GM12878 (cell line): ENCODE measurements around the gene SLC30A4. TPM values are rescaled to one million over a fixed set of nuclear protein-coding genes. Genes with fewer than 3 reads are reported as not detected.

ENCODE experiments used
- ATAC-seq: fragments of 200-7000 bp; cut with Tn5 transposase; 3 replicates; pipeline ENCODE4 v1.9.1; 2020; ENCODE audit warnings: mild to moderate bottlenecking, moderate library complexity
- BruUV-seq: library from RNA; stranded (reverse); fragments of 400-500 nt; replicated peaks from 2 replicates; lab custom pipeline; 2021; lab: Mats Ljungman, UMichigan
- CTCF ChIA-PET: fragments of 300-600 bp; sonication (Branson Sonifier 250); formaldehyde crosslinking; extraction: SDS; loops from one replicate; lab custom pipeline; 2021; ENCODE audit warnings: inconsistent platforms; lab: Yijun Ruan, JAX
- POLR2A ChIA-PET: fragments of 350-600 bp; formaldehyde crosslinking; extraction: SDS; loops from one replicate; lab custom pipeline; 2021; ENCODE audit warnings: inconsistent platforms; lab: Charles Lee
- RAD21 ChIA-PET: fragments of 300-600 bp; sonication (Branson Sonifier 250); formaldehyde crosslinking; loops from one replicate; lab custom pipeline; 2023; ENCODE audit warnings: antibody characterized with exemption; ENCODE audit not compliant: unreplicated experiment; lab: Charles Lee
- SMC1A ChIA-PET: fragments of 300-600 bp; sonication (Branson Sonifier 250); formaldehyde crosslinking; loops from one replicate; lab custom pipeline; 2023; ENCODE audit not compliant: unreplicated experiment, uncharacterized antibody; lab: Charles Lee
- DNase-seq: peaks from one replicate; pipeline ENCODE4 v3.0.0-alpha.2; 2011; ENCODE audit warnings: low read depth, low spot score
- FAIRE-seq: peaks from 3 replicates; lab custom pipeline; 2011; peaks lifted over from hg19 to GRCh38; lab: Jason Lieb, UNC
- H2AFZ ChIP-seq: 2 replicates; pipeline ENCODE4 v1.6.0; 2011; ENCODE audit warnings: low read depth, low read length, control low read depth; ENCODE audit not compliant: control insufficient read depth
- H3K27ac ChIP-seq: 2 replicates; pipeline ENCODE4 v1.5.1; 2011; ENCODE audit warnings: control low read depth; ENCODE audit not compliant: control insufficient read depth, insufficient read depth
- H3K27me3 ChIP-seq, 2 experiments: replicated peaks in 1 of 2; 2 replicates each; pipeline versions ENCODE4 v1.6.0 to v1.6.1; 2011; ENCODE audit warnings: low read length in 1 of 2; ENCODE audit not compliant: control insufficient read depth in 2 of 2, insufficient read depth in 2 of 2
- H3K36me3 ChIP-seq, 2 experiments: 2 replicates each; pipeline ENCODE4 v1.5.1; 2011; ENCODE audit warnings: low read length in 1 of 2; ENCODE audit not compliant: control insufficient read depth in 2 of 2, insufficient read depth in 2 of 2
- H3K4me1 ChIP-seq: 2 replicates; pipeline ENCODE4 v1.6.1; 2011; ENCODE audit warnings: mild to moderate bottlenecking, low read length, moderate library complexity, mixed read lengths; ENCODE audit not compliant: control insufficient read depth, insufficient read depth
- H3K4me2 ChIP-seq: 2 replicates; pipeline ENCODE4 v1.6.0; 2011; ENCODE audit warnings: control low read depth; ENCODE audit not compliant: control insufficient read depth, insufficient read depth
- H3K4me3 ChIP-seq: fragments of 200-600 bp; sonication (generic); 2 replicates; pipeline ENCODE4 v1.5.1; 2016
- H3K79me2 ChIP-seq: 2 replicates; pipeline ENCODE4 v1.6.0; 2011; ENCODE audit warnings: low read length; ENCODE audit not compliant: control insufficient read depth, insufficient read depth
- H3K9ac ChIP-seq: 2 replicates; pipeline ENCODE4 v1.8.0; 2011; ENCODE audit warnings: low read length, control low read depth, mixed read lengths; ENCODE audit not compliant: control insufficient read depth, insufficient read depth
- H3K9me3 ChIP-seq: replicated peaks from 3 replicates; pipeline ENCODE4 v1.5.1; 2011; ENCODE audit warnings: mild to moderate bottlenecking, low read length; ENCODE audit not compliant: control insufficient read depth, insufficient read depth
- H4K20me1 ChIP-seq: 2 replicates; pipeline ENCODE4 v1.6.0; 2011; ENCODE audit not compliant: control insufficient read depth, insufficient read depth
- BMI1 ChIP-seq: fragments of 450-650 bp; IDR thresholded peaks from 2 replicates; pipeline ENCODE4 v1.6.1; 2016; ENCODE audit warnings: mild to moderate bottlenecking, moderate library complexity, borderline replicate concordance
- CBFB ChIP-seq: IDR thresholded peaks from 2 replicates; pipeline ENCODE4 v1.6.1; 2016; ENCODE audit warnings: antibody characterized with exemption, low read depth
- CBX3 ChIP-seq: fragments of 200-600 bp; sonication (generic); IDR thresholded peaks from 2 replicates; pipeline ENCODE4 v1.6.1; 2016; ENCODE audit warnings: low read depth, borderline replicate concordance
- CEBPB ChIP-seq, 2 experiments: fragments of 150-350 bp in 1 of 2; IDR thresholded peaks; 2 replicates each; pipeline ENCODE4 v1.6.1; 2012 to 2014; ENCODE audit warnings: low read depth in 2 of 2, low read length in 2 of 2, borderline replicate concordance in 1 of 2, inconsistent platforms in 1 of 2
- DPF2 ChIP-seq: fragments of 450-650 bp; IDR thresholded peaks from 2 replicates; pipeline ENCODE4 v1.6.1; 2017; ENCODE audit warnings: mild to moderate bottlenecking
- EED ChIP-seq: sonication (generic); IDR thresholded peaks from 2 replicates; pipeline ENCODE4 v1.6.1; 2016; ENCODE audit warnings: antibody characterized with exemption, low read depth
- IKZF1 ChIP-seq: fragments of 450-650 bp; conservative IDR thresholded peaks from 2 replicates; pipeline ENCODE4 v1.6.1; 2017; ENCODE audit warnings: antibody characterized with exemption, mild to moderate bottlenecking
- MYC ChIP-seq: IDR thresholded peaks from 2 replicates; pipeline ENCODE4 v1.6.1; 2011; ENCODE audit warnings: mild to moderate bottlenecking, low read length, moderate library complexity, inconsistent platforms; ENCODE audit not compliant: insufficient read depth, insufficient replicate concordance, insufficient read length, severe bottlenecking
- SPI1 ChIP-seq: IDR thresholded peaks from 2 replicates; pipeline ENCODE4 v1.6.1; 2011; ENCODE audit warnings: low read depth, mild to moderate bottlenecking, low read length, moderate library complexity, borderline replicate concordance; ENCODE audit not compliant: insufficient read depth
- YY1 ChIP-seq: IDR thresholded peaks from 2 replicates; pipeline ENCODE4 v1.6.1; 2011; ENCODE audit warnings: low read depth, mild to moderate bottlenecking, low read length
- WGBS: methylation state at CpG from one replicate; pipeline ENCODE4 v1.1.6; 2016; ENCODE audit warnings: low lambda C conversion rate; ENCODE audit not compliant: insufficient replicate concordance, insufficient coverage; ENCODE audit errors: missing lambda C conversion rate; 5-methylcytosine and 5-hydroxymethylcytosine counted together
- in situ Hi-C: fragments of 300-500 bp; cut with MboI; formaldehyde crosslinking; loops from 9 replicates; pipeline ENCODE4 v1.14.3; 2018; ENCODE audit warnings: mixed read lengths
- intact Hi-C: fragments of 100-400 bp; cut with micrococcal nuclease; formaldehyde crosslinking; loops from one replicate; pipeline ENCODE4 v1.14.2; 2022; ENCODE audit not compliant: unreplicated experiment
- polyA plus RNA-seq, 11 experiments: library from polyadenylated mRNA; depleted of rRNA in 4 of 11; unstranded in 6 of 11; stranded (reverse) in 5 of 11; fragments of >200 nt; fragmentation: Nextera tagmentation in 4 of 11; fragmentation: Illumina TruSeq in 1 of 11; extraction: Ambion mirVana in 4 of 11; extraction: Trizol in 1 of 11; gene quantifications; 1 replicate in 1 of 11; 2 replicates in 10 of 11; pipeline versions ENCODE4 v1.2.1 to v1.2.3, GENCODE V29; 2011 to 2016; ENCODE audit warnings: inconsistent platforms in 2 of 11, missing spikeins in 2 of 11, low read depth in 1 of 11
- total RNA-seq, 4 experiments: library from RNA; depleted of rRNA in 3 of 4; stranded (reverse); fragments of >200 nt in 3 of 4; fragmentation: Illumina TruSeq in 1 of 4; extraction: Trizol in 1 of 4; gene quantifications; 2 replicates each; pipeline versions ENCODE4 v1.2.1 to v1.2.3, GENCODE V29; 2013 to 2021
- TF ChIP-seq, protein P1 (sequence below): fragments of 450-650 bp; IDR thresholded peaks from 2 replicates; pipeline ENCODE4 v1.6.1; 2017; ENCODE audit warnings: low read depth, mild to moderate bottlenecking, moderate library complexity
- TF ChIP-seq, protein P2 (sequence below): fragments of 450-650 bp; IDR thresholded peaks from 2 replicates; pipeline ENCODE4 v1.6.1; 2017; ENCODE audit warnings: mild to moderate bottlenecking, moderate library complexity
- TF ChIP-seq, protein P3 (sequence below): IDR thresholded peaks from 2 replicates; pipeline ENCODE4 v1.6.1; 2012; ENCODE audit warnings: low read depth, low read length, improper control_type of control experiment
- TF ChIP-seq, protein P4 (sequence below): IDR thresholded peaks from 2 replicates; pipeline ENCODE4 v1.6.1; 2011; ENCODE audit warnings: low read depth, low read length, improper control_type of control experiment, borderline replicate concordance

Gene SLC30A4
- total and polyA plus RNA-seq, 10 of the 15 experiments (the other 5 are each of a cell fraction or from before 2014, with no cell fraction given), result 0.05 to 0.31 (median 0.20) TPM

DNA sequence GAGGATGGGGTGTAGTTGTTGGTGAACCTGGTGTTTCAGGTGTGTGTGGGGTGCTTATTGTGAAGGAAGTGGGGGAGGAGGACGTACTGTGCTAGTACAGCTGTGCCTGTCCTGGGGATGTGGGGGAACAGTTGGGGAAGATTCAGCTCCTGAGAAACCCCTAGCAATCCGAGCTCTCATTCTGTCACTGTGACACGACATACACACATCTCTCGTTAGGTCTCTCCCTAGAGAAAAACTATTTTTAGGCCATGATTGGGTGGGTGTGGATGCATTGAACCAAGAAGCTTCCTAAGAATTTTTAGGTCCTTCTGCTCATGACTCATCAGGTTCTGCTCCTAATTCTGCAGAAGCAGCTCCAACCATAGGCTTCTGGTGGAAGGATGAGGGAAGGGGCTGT, 54.3 kb downstream of the SLC30A4 start:
- ATAC-seq, result no peak
- no TSS peak for BruUV-seq
- FAIRE-seq, result no peak
- WGBS, result 1% methylated on average over 4 of the region's 4 CpGs
- H3K4me2 ChIP-seq, result no peak overlapping the region
- H3K36me3 ChIP-seq, result no peaks in the 10 kb centered on the region
- H3K27ac ChIP-seq, result no peak overlapping the region
- no peak overlapping the region for H3K4me3 ChIP-seq
- H3K9me3 ChIP-seq, result no peaks in the 10 kb centered on the region
- ChIA-PET SMC1A (interaction anchor here (1.3 kb wide), 2 partner anchors 10 to 144 kb away, joined by 3 to 4 read pairs; no protein-coding TSS in a partner anchor), CTCF (interaction anchor here (0.5 to 1.7 kb wide), 6 partner anchors 37 to 350 kb away, joined by 3 to 8 read pairs (median 4); no protein-coding TSS in a partner anchor), POLR2A (no interaction called here), RAD21 (interaction anchor here (1.1 kb wide), 1 partner anchor 143 kb away, joined by 3 read pairs; no protein-coding TSS in a partner anchor)
- H4K20me1 ChIP-seq, result no peaks in the 10 kb centered on the region
- in situ Hi-C loops, result no loop called here
- TF ChIP-seq CBX3 (no peak), MYC (no peak), CBFB (no peak), EED (no peak), YY1 (no peak), SPI1 (no peak), DPF2 (no peak), IKZF1 (no peak), BMI1 (no peak), CEBPB (IDR thresholded peaks at IDR 0.05; ENCODE audit: borderline replicate concordance in 1 of 2, low read depth in 2 of 2, low read length in 2 of 2) (no peak)
- TF ChIP-seq, protein P1, sequence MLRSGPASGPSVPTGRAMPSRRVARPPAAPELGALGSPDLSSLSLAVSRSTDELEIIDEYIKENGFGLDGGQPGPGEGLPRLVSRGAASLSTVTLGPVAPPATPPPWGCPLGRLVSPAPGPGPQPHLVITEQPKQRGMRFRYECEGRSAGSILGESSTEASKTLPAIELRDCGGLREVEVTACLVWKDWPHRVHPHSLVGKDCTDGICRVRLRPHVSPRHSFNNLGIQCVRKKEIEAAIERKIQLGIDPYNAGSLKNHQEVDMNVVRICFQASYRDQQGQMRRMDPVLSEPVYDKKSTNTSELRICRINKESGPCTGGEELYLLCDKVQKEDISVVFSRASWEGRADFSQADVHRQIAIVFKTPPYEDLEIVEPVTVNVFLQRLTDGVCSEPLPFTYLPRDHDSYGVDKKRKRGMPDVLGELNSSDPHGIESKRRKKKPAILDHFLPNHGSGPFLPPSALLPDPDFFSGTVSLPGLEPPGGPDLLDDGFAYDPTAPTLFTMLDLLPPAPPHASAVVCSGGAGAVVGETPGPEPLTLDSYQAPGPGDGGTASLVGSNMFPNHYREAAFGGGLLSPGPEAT, result no peak
- TF ChIP-seq, protein P2, sequence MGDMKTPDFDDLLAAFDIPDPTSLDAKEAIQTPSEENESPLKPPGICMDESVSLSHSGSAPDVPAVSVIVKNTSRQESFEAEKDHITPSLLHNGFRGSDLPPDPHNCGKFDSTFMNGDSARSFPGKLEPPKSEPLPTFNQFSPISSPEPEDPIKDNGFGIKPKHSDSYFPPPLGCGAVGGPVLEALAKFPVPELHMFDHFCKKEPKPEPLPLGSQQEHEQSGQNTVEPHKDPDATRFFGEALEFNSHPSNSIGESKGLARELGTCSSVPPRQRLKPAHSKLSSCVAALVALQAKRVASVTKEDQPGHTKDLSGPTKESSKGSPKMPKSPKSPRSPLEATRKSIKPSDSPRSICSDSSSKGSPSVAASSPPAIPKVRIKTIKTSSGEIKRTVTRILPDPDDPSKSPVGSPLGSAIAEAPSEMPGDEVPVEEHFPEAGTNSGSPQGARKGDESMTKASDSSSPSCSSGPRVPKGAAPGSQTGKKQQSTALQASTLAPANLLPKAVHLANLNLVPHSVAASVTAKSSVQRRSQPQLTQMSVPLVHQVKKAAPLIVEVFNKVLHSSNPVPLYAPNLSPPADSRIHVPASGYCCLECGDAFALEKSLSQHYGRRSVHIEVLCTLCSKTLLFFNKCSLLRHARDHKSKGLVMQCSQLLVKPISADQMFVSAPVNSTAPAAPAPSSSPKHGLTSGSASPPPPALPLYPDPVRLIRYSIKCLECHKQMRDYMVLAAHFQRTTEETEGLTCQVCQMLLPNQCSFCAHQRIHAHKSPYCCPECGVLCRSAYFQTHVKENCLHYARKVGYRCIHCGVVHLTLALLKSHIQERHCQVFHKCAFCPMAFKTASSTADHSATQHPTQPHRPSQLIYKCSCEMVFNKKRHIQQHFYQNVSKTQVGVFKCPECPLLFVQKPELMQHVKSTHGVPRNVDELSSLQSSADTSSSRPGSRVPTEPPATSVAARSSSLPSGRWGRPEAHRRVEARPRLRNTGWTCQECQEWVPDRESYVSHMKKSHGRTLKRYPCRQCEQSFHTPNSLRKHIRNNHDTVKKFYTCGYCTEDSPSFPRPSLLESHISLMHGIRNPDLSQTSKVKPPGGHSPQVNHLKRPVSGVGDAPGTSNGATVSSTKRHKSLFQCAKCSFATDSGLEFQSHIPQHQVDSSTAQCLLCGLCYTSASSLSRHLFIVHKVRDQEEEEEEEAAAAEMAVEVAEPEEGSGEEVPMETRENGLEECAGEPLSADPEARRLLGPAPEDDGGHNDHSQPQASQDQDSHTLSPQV, result no peak
- TF ChIP-seq, protein P3, sequence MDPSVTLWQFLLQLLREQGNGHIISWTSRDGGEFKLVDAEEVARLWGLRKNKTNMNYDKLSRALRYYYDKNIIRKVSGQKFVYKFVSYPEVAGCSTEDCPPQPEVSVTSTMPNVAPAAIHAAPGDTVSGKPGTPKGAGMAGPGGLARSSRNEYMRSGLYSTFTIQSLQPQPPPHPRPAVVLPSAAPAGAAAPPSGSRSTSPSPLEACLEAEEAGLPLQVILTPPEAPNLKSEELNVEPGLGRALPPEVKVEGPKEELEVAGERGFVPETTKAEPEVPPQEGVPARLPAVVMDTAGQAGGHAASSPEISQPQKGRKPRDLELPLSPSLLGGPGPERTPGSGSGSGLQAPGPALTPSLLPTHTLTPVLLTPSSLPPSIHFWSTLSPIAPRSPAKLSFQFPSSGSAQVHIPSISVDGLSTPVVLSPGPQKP, result no peak
- TF ChIP-seq, protein P4, sequence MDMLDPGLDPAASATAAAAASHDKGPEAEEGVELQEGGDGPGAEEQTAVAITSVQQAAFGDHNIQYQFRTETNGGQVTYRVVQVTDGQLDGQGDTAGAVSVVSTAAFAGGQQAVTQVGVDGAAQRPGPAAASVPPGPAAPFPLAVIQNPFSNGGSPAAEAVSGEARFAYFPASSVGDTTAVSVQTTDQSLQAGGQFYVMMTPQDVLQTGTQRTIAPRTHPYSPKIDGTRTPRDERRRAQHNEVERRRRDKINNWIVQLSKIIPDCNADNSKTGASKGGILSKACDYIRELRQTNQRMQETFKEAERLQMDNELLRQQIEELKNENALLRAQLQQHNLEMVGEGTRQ, result no peak
- no peaks in the 10 kb centered on the region for H3K79me2 ChIP-seq
- no peak for DNase-seq
- H3K4me1 ChIP-seq, result no peaks in the 10 kb centered on the region
- intact Hi-C loops, result no loop called here
- H3K27me3 ChIP-seq, result no peaks in the 10 kb centered on the region; a peak in 1 of 4 replicates
- H3K9ac ChIP-seq, result no peak overlapping the region
- no peak overlapping the region for H2AFZ ChIP-seq
